Activated T-helper 9 cell treated with anti-CD3 and anti-CD28 coated beads, Interleukin-2, amount 50 U/mL, for 16 hours (primary cell): ENCODE measurements around the gene PABPC4L.
"Not testable (repeated sequence)": the region's sequence is repeated elsewhere in the genome, so short reads cannot be mapped to it uniquely, and the experiment has no call there.

Experiments used
- DNase-seq: peaks from one replicate; pipeline ENCODE4 v3.0.0-alpha.2; 2020; ENCODE audit warnings: low read depth

PABPC4L gene

DNA sequence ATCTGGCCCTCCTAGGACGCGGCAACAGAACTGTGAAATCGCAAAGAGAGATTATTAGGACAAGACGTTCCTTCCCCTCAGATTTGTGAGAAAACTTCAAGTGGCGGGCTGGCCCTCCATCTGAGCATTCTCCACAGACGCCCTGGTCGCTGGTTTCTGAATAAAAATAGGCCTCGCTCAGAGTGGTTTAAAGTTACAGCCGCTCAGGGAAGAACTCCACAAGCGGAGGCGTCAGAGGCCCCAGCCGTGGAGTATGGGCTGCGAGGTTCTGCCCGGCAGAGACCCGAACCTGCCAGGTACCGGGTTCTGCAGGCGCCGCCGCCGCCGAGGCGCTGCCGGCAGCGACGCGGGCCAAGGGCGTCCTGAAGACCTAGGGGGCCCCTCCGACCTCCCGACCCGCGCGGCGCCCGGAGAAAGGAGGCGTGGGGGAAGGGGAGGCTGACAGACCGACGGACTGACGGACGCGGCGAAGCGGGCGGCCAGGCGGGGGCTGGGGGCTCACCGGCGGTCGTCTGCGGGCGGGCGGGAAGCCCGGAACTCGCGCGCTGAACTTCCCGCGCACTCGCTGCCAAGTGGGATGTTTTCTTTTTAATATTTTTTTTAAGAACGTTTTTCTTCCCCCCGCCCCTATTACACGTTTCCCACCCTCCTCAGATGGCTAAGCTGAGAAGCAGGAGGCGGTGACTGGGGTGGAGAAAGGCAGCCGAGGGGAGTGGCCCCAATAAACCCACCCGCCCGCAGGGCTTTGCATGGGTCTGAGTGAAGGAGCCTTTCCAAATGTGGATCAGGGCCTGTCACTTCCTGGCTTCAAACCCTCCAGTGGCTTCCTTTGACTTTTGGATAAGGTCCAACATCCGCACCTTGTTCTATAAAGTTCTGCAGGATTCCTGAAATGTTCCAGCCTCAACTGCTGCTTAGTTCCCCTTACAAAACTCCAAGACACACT lies at the start of gene PABPC4L:
PABPC4L (minus strand) TSS at position 574 of the 946 bp plus-strand sequence. CDS start 770 bp downstream, outside the sequence.
- DNase-seq = no peak

DNA sequence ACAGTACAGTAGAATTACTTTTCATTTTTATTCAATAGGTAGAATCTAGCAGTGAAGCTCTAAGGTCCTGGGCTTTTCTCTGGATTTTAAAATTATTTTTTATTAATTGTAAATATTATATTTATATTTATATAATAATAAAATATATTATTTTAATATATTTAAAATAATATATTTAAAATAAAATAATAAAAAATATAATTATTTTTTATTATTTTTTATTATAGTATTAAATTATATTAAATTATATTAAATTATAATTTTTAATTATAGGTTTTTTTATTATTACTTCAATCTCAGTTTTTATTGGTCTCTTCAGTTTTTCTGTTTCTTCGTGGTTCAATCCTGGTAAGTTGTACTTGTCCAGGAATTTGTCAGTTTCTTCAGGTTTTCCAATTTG lies 49.7 kb upstream of the PABPC4L start:
- no peak for DNase-seq

DNA sequence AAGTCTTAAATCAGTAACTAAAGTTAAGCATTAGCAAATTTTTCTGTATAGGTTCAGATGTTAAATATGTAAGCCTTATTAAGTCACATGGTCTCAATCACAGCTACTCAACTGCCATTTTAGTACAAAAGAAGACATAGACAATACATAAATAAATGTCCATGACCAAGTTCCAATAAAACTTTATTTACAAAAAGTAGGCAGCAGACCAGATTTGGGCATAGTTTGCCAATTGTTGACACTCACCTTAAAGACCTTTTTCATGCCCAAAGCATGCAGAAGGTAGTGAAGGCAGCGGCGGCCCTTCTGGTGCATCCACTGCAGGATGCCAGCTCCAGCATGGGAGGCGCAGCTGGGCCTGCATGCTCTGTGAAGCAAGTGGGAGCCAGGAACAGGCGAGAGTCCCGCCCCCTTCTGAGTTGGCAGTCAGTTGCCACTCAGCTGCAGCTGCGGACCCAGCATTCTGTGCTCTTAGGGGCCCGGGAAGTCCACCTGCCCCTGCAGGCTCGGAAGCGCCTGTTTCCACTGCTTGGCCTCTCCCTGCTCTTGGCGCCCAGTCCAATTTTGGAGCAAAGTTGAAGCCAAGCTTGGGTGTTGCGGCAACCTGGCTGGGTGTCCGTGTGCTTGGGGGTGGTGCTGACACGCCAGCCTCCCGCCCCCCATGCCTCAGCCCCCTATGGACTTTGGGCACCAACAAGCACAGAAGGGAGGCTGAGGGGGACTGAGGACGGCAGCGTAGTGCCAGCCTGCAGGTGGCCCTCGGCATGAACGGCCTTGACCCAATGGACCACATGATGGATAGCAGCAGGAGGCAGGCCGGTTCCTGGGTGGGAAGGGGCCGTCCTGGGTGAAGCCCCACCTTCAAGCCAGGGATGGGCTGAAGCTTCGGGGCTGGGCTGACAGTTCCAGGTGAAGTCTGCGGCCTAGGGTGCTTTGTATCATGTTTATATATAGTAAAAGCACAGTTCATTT lies 42.4 kb upstream of the PABPC4L start:
- no peak for DNase-seq

DNA sequence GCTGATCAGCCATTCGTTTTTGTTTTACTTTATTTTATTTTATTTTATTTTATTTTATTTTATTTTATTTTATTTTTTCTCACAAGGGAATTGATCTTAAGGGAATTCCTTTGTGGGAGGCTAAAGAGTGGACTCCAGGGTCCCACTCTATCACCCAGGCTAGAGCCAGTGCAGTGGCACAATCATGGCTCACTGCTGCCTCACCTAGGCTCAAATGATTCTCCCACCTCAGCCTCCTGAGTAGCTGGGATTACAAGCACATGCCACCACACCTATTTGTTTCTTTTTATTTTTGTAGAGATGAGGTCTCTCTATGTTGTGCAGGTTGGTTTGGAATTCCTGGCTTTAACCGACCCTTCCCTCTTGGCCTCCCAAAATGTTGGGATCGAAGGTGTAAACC lies 17.5 kb upstream of the PABPC4L start:
- DNase-seq = no peak

DNA sequence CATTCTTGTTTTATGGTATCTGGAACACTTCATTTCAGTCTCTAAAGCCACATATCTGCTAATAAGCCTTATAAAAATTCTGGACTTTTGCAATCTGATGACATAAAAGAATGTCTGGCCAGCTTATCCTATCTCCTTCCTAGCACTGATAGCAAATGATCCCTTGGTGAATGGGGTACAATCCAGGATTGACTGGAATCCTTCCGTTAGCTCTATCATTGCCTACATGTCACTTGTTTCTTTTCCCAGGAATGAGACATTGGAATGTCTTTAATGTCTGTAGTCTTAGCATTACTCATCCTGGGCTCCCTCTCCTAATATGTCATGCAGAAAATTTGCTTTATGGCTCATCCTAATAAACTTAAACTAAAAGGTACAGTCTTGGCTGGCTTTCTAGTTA lies 14.8 kb upstream of the PABPC4L start:
- no peak for DNase-seq

DNA sequence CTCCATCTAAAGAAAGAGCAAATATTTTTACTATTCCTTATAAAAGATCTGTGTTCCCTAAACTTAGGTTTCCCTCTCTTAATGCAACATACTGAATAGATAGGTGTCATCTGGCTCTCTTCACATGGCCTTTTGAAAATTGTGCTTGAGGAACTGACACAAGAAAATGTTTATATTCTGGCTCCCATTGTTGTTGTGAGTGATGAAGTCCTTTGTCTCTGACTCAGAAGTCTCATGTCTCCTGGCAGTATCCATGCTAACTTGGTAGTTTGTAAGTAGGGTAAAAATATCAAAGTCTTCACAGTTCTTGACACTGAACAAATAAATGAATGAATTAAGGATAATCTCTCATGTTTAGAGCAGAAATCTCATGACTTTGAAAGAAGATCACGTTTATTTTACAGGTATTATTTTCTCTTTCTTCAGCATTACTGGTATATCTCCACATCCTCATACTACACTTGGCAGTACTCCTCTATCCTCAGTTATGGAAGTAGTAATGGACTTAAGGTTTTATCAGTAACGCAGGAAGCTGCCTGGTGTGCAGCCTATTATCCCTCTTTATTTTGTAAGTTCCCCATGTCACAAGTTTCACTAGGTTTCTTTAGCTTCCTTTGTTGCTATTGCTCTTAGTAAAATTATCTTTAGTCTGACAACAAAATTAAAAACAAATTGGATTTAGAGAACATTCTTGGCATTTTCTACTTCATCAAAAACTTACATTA lies 14.2 kb upstream of the PABPC4L start:
- DNase-seq = no peak

DNA sequence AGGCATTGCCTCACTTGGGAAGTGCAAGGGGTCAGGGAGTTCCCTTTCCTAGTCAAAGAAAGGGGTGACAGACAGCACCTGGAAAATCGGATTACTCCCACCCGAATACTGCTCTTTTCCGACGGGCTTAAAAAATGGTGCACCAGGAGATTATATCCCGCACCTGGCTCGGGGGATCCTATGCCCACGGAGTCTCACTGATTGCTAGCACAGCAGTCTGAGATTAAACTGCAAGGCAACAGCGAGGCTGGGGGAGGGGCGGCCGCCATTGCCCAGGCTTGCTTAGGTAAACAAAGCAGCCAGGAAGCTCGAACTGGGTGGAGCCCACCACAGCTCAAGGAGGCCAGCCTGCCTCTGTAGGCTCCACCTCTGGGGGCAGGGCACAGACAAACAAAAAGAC lies 6.4 kb upstream of the PABPC4L start:
- DNase-seq = not testable (repeated sequence)

DNA sequence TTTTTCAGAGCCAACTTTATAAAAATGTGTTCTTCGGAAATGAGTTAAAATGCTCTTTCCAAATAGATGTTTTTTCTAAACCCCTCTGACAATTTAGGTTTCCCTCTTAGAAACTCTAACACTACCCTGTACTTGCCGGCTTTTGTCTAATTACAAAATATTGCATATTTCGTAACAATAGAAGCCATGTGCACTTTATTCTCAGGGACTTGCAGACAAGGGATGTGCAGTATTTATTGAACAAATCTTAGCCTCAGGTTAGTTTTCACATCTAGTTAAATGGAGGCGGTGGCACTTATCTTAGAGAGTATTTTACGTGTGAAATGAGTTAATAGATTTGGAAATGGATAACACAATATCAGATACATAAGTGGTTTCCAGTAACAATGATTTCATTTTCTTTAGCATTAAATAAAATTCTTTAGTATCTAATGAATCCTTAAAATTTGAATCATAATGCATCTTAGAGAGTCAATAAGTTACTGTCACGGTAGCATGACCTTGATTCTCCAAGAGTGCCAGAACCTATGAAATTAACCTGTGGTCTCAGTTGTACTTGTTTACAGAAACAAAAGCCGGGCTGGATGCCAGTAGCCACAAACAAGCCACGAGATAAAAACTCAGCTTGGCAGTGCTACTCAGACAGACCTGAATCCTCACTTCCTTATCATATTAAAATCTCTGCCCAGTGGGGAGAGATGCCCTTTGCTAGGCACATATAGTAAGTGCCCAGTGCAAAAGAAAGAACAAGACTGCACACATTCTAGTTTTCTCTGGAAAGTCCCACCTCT lies 772 bp upstream of the PABPC4L start:
- DNase-seq = no peak

DNA sequence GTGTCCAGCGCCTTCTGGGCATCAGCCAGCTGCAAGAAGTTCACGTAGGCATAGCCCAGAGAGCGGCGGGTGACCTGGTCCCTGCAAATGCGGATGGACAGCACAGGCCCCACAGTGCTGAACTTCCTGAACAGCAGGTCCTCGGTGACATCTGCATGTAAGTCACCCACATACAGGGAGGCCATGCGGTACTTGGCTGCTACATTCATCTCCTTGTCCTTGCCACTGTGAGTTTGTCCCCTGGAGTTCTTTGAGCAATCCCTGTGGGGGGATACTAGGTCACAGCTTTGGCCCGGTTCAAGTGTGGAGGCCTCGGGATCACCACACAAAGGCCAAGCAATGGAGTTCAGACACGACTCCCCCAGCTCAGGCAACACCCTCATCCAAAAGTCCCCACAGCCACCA lies 776 bp downstream of the PABPC4L start:
- no peak for DNase-seq

DNA sequence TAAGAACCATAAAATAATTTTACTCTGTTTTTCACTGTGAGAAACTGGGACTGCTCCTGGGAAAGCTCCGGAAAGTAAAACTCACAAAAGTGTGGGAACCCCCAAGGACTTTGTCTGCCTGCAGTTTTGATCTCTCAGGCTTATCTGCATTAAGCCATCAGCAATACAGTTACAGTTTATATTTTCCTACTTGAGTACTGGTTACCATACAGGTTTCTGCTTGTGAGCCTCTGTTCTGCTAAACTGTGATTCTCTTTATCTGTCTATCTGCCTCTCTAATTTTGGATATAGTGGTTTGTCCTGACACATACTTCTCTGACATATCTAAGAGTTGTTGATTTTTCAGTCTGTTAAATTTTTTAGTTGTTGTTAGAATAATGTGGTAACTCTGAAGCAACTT lies 11.6 kb downstream of the PABPC4L start:
- no peak for DNase-seq

DNA sequence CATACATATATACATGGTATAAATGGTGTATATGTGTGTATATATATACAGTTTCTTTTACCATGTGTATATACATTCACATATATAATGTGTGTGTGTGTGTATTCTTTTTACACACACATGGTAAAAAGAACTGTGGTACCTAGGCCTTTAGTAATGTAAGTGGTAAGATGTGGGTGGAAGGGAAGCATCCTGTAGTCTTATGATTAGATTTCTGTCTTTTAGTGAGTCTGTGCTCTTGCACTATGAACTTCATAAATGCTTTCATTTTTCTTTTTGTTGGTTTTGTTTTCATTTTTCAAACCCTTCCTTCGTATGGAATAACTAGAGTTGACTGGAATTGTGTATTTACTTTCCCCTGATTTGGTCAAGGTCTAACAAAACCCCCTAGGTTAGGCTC lies 12.1 kb downstream of the PABPC4L start:
- DNase-seq = no peak

DNA sequence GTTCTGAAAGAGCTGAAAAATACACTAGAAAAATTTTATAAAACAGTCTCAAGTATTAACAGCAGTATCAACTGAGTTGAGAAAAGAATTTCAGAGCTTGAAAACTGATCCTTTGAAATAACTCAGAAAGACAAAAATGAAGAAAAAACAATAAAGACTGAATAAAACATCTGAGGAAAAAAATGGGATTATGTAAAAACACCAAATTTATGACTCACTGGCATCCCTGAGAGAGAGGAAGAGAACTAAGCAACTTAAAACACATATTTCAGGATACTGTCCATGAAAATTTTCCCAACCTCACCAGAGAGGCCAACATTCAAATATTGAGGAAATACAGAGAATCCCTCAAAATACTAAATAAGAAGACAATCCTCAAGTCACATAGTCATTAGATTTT lies 22.9 kb downstream of the PABPC4L start:
- no peak for DNase-seq

DNA sequence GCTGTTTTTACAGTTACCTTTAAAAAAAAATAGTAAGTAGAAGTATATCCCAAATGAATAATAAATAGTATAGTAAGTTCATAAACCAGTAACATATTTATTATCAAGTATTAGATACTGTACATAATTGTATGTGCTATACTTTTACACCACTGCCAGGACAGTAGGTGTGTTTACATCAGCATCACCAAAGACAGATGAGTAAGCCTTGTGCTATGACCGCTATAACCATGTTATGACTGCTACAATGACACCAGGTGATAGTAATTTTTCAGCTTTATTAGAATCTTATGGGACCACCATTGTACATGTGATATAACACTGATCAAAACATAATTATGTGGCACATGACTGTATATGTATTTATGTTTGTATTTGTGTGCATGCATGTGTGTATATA lies 27.3 kb downstream of the PABPC4L start:
- DNase-seq = no peak

DNA sequence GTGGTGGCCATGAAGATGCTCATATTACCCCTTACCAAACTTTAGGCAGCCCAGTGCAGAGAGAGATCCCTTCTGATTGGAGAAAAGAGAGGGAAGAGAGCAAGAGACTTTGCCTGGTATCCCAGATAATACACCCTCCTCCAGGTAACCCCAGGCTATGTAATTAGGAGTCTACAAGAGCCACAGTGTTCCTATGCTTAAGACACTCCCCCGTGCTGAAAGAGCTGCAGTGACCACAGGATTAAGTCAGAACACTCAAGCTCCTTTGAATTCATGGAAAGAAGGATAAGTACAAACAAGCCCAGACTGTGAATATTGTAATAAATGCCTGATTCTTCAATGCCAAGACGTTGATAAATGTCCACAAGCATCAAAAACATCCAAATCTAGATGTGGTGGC lies 41.4 kb downstream of the PABPC4L start:
- DNase-seq = no peak

DNA sequence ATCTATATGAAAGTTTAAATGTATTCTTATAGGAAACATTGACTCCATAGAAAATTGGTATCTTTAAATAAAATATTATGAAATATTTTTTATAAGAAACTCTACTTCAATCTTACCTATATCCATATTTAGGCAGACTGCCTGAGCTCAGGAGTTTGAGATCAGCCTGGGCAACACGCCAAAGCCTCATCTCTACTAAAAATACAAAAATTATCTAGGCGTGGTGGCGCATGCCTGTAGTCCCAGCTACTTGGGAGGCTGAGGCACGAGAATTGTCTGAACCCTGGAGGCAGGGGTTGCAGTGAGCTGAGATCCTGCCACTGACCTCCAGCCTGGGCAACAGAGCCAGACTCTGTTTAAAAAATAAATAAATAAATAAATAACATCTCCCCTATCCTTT lies 47.5 kb downstream of the PABPC4L start:
- no peak for DNase-seq

DNA sequence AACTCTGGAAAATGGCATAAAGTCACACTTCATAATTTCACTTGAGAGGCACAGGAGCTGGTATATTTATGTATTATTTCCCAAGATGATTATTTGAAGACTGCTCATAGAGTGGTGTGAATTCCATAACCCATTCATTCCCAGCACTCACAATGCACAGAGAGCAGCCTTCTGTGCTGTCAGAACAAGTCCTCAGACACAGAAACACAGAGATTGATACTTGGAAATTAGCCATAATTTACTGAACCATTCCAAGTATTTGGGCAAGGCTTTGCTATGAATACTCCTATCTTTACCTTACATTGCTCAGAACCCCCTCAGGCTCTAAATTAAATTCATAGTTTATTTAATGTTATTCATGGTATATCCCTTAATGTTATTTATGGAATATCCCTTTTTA lies 53.6 kb downstream of the PABPC4L start:
- DNase-seq = no peak
